K562 (cell line): ENCODE data around the gene CACYBP. TPM values are rescaled to one million over a fixed set of nuclear protein-coding genes. Genes with fewer than 3 reads are reported as not detected.

Source experiments
- BHLHE40 ChIP-seq: IDR thresholded peaks from 2 replicates; pipeline ENCODE4 v1.6.1; 2011; ENCODE audit warnings: low read length, improper control_type of control experiment
- DPF2 ChIP-seq: fragments of 450-650 bp; IDR thresholded peaks from 2 replicates; pipeline ENCODE4 v1.6.1; 2016
- FOXP1 ChIP-seq: sonication (generic); formaldehyde crosslinking; IDR thresholded peaks from 2 replicates; pipeline ENCODE4 v1.8.0; 2022; ENCODE audit warnings: mild to moderate bottlenecking, missing genetic modification reagents
- MEIS2 ChIP-seq: fragments of 450-650 bp; IDR thresholded peaks from 2 replicates; pipeline ENCODE4 v1.6.1; 2014; ENCODE audit warnings: mild to moderate bottlenecking; ENCODE audit not compliant: partially characterized antibody
- SRF ChIP-seq, 2 experiments: fragments of 250-450, 450-650 bp in 1 of 2; sonication (Bioruptor Pico) in 1 of 2; sonication (generic) in 1 of 2; formaldehyde crosslinking; IDR thresholded peaks; 2 replicates each; pipeline versions ENCODE4 v1.5.0 to v1.5.1; 2020 to 2022; ENCODE audit warnings: mild to moderate bottlenecking in 1 of 2, missing genetic modification reagents in 1 of 2
- ZFX ChIP-seq: sonication (generic); formaldehyde crosslinking; IDR thresholded peaks from 2 replicates; pipeline ENCODE4 v1.8.0; 2022; ENCODE audit warnings: mild to moderate bottlenecking, missing genetic modification reagents, moderate library complexity
- ZNF197 ChIP-seq: fragments of 200-800 bp; sonication (Bioruptor generic); IDR thresholded peaks from 2 replicates; pipeline ENCODE4 v1.6.1; 2016; ENCODE audit warnings: low read depth, missing genetic modification characterization, missing compliant biosample characterization
- ZNF239 ChIP-seq: fragments of 250-450 bp; sonication (Bioruptor Pico); IDR thresholded peaks from 2 replicates; pipeline ENCODE4 v1.4.0; 2020; ENCODE audit warnings: mild to moderate bottlenecking
- ZNF311 ChIP-seq: fragments of 250-450 bp; sonication (Bioruptor Pico); IDR thresholded peaks from 2 replicates; pipeline ENCODE4 v1.4.0; 2020; ENCODE audit warnings: mild to moderate bottlenecking, moderate library complexity
- polyA plus RNA-seq, 8 experiments: library from polyadenylated mRNA; depleted of rRNA in 4 of 8; stranded (reverse) in 5 of 8; unstranded in 3 of 8; fragments of >200 nt; fragmentation: Nextera tagmentation in 2 of 8; fragmentation: Illumina TruSeq in 1 of 8; extraction: Ambion mirVana in 2 of 8; extraction: Trizol in 1 of 8; gene quantifications; 2 replicates each; pipeline versions ENCODE4 v1.2.1 to v1.2.3, GENCODE V29; 2011 to 2014; ENCODE audit warnings: inconsistent platforms in 1 of 8, missing spikeins in 1 of 8
- total RNA-seq, 7 experiments: library from RNA; depleted of rRNA in 6 of 7; stranded (reverse); fragments of >200 nt in 6 of 7; fragmentation: Illumina TruSeq in 2 of 7; extraction: Trizol in 2 of 7; gene quantifications; 2 replicates each; pipeline versions ENCODE4 v1.2.1 to v1.2.3, GENCODE V29; 2011 to 2021; ENCODE audit warnings: low replicate concordance in 1 of 7
- TF ChIP-seq, protein P1 (sequence below): fragments of 200-600 bp; sonication (generic); IDR thresholded peaks from one replicate; pipeline ENCODE4 v1.6.1; 2012; ENCODE audit warnings: mild to moderate bottlenecking, low read depth, low read length, inconsistent platforms
- TF ChIP-seq, protein P2 (sequence below), 2 experiments: fragments of 150-350 bp in 1 of 2; IDR thresholded peaks; 2 replicates each; pipeline ENCODE4 v1.6.1; 2012 to 2016; ENCODE audit warnings: low read depth in 2 of 2, low read length in 2 of 2, mild to moderate bottlenecking in 1 of 2, moderate library complexity in 1 of 2

Gene CACYBP
- total and polyA plus RNA-seq, 9 of the 15 experiments (the other 6 are each of a cell fraction or from before 2014, with no cell fraction given), result 147 to 1,576 (median 488) TPM

GRCh38 chr1:174964261-174964971, 35.3 kb upstream of the CACYBP start (continued):
- TF ChIP-seq, protein P1, sequence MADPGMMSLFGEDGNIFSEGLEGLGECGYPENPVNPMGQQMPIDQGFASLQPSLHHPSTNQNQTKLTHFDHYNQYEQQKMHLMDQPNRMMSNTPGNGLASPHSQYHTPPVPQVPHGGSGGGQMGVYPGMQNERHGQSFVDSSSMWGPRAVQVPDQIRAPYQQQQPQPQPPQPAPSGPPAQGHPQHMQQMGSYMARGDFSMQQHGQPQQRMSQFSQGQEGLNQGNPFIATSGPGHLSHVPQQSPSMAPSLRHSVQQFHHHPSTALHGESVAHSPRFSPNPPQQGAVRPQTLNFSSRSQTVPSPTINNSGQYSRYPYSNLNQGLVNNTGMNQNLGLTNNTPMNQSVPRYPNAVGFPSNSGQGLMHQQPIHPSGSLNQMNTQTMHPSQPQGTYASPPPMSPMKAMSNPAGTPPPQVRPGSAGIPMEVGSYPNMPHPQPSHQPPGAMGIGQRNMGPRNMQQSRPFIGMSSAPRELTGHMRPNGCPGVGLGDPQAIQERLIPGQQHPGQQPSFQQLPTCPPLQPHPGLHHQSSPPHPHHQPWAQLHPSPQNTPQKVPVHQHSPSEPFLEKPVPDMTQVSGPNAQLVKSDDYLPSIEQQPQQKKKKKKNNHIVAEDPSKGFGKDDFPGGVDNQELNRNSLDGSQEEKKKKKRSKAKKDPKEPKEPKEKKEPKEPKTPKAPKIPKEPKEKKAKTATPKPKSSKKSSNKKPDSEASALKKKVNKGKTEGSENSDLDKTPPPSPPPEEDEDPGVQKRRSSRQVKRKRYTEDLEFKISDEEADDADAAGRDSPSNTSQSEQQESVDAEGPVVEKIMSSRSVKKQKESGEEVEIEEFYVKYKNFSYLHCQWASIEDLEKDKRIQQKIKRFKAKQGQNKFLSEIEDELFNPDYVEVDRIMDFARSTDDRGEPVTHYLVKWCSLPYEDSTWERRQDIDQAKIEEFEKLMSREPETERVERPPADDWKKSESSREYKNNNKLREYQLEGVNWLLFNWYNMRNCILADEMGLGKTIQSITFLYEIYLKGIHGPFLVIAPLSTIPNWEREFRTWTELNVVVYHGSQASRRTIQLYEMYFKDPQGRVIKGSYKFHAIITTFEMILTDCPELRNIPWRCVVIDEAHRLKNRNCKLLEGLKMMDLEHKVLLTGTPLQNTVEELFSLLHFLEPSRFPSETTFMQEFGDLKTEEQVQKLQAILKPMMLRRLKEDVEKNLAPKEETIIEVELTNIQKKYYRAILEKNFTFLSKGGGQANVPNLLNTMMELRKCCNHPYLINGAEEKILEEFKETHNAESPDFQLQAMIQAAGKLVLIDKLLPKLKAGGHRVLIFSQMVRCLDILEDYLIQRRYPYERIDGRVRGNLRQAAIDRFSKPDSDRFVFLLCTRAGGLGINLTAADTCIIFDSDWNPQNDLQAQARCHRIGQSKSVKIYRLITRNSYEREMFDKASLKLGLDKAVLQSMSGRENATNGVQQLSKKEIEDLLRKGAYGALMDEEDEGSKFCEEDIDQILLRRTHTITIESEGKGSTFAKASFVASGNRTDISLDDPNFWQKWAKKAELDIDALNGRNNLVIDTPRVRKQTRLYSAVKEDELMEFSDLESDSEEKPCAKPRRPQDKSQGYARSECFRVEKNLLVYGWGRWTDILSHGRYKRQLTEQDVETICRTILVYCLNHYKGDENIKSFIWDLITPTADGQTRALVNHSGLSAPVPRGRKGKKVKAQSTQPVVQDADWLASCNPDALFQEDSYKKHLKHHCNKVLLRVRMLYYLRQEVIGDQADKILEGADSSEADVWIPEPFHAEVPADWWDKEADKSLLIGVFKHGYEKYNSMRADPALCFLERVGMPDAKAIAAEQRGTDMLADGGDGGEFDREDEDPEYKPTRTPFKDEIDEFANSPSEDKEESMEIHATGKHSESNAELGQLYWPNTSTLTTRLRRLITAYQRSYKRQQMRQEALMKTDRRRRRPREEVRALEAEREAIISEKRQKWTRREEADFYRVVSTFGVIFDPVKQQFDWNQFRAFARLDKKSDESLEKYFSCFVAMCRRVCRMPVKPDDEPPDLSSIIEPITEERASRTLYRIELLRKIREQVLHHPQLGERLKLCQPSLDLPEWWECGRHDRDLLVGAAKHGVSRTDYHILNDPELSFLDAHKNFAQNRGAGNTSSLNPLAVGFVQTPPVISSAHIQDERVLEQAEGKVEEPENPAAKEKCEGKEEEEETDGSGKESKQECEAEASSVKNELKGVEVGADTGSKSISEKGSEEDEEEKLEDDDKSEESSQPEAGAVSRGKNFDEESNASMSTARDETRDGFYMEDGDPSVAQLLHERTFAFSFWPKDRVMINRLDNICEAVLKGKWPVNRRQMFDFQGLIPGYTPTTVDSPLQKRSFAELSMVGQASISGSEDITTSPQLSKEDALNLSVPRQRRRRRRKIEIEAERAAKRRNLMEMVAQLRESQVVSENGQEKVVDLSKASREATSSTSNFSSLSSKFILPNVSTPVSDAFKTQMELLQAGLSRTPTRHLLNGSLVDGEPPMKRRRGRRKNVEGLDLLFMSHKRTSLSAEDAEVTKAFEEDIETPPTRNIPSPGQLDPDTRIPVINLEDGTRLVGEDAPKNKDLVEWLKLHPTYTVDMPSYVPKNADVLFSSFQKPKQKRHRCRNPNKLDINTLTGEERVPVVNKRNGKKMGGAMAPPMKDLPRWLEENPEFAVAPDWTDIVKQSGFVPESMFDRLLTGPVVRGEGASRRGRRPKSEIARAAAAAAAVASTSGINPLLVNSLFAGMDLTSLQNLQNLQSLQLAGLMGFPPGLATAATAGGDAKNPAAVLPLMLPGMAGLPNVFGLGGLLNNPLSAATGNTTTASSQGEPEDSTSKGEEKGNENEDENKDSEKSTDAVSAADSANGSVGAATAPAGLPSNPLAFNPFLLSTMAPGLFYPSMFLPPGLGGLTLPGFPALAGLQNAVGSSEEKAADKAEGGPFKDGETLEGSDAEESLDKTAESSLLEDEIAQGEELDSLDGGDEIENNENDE, result peak; percentile 61
- TF ChIP-seq MEIS2, result peak; percentile 45
- TF ChIP-seq FOXP1 (CRISPR knock-in tag), result peak; percentile 88
- TF ChIP-seq DPF2, result peak; percentile 85
- TF ChIP-seq BHLHE40, result no peak
- no peak for TF ChIP-seq ZNF239 (CRISPR knock-in tag)
- TF ChIP-seq ZNF197 (CRISPR knock-in tag), result 0 out of 2 replicates have a peak, but pooled peaks have one; percentile 18
- no peak for TF ChIP-seq ZNF311
- no peak for TF ChIP-seq ZFX (CRISPR knock-in tag)
- TF ChIP-seq SRF (CRISPR knock-in tag; IDR thresholded peaks at IDR 0.05), result peak; percentile 91 to 98; a peak in 3 of 4 replicates
- TF ChIP-seq, protein P2, sequence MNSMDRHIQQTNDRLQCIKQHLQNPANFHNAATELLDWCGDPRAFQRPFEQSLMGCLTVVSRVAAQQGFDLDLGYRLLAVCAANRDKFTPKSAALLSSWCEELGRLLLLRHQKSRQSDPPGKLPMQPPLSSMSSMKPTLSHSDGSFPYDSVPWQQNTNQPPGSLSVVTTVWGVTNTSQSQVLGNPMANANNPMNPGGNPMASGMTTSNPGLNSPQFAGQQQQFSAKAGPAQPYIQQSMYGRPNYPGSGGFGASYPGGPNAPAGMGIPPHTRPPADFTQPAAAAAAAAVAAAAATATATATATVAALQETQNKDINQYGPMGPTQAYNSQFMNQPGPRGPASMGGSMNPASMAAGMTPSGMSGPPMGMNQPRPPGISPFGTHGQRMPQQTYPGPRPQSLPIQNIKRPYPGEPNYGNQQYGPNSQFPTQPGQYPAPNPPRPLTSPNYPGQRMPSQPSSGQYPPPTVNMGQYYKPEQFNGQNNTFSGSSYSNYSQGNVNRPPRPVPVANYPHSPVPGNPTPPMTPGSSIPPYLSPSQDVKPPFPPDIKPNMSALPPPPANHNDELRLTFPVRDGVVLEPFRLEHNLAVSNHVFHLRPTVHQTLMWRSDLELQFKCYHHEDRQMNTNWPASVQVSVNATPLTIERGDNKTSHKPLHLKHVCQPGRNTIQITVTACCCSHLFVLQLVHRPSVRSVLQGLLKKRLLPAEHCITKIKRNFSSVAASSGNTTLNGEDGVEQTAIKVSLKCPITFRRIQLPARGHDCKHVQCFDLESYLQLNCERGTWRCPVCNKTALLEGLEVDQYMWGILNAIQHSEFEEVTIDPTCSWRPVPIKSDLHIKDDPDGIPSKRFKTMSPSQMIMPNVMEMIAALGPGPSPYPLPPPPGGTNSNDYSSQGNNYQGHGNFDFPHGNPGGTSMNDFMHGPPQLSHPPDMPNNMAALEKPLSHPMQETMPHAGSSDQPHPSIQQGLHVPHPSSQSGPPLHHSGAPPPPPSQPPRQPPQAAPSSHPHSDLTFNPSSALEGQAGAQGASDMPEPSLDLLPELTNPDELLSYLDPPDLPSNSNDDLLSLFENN (IDR thresholded peaks at IDR 0.05; ENCODE audit: low read depth in 2 of 2, low read length in 2 of 2), result peak in 1 of 2 experiments; percentile 53; a peak in 1 of 4 replicates
